GM18502 (cell line): ENCODE data around the gene PAFAH1B1.
"Not testable (repeated sequence)": the region's sequence is repeated elsewhere in the genome, so short reads cannot be mapped to it uniquely, and the experiment has no call there.

Source experiments
- ATAC-seq: cut with Tn5 transposase; IDR thresholded peaks from one replicate; pipeline ENCODE4 v1.9.1; 2021; ENCODE audit warnings: mild to moderate bottlenecking; ENCODE audit not compliant: unreplicated experiment, poor library complexity

The PAFAH1B1 gene

DNA sequence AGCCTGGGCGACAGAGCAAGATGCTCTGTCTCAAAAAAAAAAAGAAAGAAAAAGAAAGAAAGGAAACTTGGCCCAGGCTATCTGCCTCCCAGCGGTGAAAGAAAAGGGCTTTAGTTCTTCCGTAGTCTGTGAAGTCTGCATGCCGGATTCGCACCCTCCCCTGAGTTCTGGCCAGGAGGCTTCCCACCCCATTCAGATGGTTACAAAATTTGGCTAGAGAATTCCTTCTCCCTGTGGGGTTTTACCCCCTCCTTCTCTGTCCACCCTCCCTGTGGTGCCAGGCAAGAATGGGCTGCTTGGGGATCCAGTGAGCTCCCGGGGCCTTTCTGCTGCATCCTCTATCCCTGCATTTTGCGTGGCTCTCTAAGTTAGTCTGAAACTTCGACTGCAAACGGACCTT, 37.8 kb downstream of the PAFAH1B1 start:
- no peak for ATAC-seq

GRCh38 chr17:2634361-2634960, 41.0 kb downstream of the PAFAH1B1 start:
- ATAC-seq: no peak

- ATAC-seq: no peak
These were observed 41.8 kb downstream of the PAFAH1B1 start for GRCh38 chr17:2635241-2635640.

DNA sequence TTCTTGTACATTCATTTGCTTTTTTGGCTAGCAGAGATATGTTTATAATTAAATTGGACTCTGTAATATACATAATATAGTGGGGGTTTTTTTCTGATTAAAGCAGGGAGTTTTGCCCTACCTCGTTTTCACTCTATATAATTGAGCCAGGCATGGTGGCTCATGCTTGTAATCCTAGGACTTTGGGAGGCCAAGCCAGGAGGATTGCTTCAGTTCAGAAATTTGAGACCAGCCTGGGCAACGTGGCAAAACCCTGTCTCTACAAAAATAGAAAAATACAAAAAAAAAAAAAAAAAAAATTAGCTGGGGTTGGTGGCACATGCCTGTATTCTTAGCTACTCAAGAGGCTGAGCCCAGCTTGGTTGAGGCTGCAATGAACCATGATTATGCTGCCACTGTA, 42.2 kb downstream of the PAFAH1B1 start:
- ATAC-seq: no peak

- no peak for ATAC-seq
These were observed 42.9 kb downstream of the PAFAH1B1 start for GRCh38 chr17:2636169-2636930.

- no peak for ATAC-seq
These were observed 44.0 kb downstream of the PAFAH1B1 start for GRCh38 chr17:2637422-2637821.

DNA sequence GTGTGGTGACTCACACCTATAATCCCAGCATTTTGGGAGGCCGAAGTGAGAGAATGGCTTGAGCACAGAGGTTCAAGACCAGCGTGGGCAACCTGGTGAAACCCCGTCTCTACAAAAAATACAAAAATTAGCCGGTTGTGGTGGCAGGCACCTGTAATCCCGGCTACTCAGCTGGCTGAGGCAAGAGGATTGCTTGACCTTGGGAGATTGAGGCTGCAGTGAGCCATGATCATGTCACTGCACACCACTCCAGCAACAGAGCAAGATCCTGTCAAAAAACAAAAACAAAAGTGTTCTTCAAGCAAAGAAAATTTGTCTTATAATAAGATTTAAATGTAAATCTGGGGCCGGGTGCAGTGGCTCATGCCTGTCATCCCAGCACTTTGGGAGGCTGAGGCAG, 51.5 kb downstream of the PAFAH1B1 start:
- no peak for ATAC-seq

DNA sequence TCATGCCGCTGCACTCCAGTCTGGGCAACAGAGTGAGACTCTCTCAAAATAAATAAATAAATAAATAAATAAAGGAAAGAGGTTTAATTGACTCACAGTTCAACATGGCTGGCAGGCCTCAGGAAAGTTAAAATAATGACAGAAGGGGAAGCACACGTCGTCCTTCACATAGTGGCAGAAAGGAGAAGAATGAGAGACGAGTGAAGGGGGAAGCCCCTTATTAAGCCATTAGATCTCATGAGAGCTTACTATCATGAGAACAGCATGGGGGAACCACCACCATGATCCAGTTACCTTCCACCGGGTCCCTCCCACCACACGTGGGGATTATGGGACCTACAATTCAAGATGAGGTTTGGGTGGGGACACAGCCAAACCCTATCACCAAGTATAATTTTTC, 54.5 kb downstream of the PAFAH1B1 start:
- ATAC-seq: no peak

DNA sequence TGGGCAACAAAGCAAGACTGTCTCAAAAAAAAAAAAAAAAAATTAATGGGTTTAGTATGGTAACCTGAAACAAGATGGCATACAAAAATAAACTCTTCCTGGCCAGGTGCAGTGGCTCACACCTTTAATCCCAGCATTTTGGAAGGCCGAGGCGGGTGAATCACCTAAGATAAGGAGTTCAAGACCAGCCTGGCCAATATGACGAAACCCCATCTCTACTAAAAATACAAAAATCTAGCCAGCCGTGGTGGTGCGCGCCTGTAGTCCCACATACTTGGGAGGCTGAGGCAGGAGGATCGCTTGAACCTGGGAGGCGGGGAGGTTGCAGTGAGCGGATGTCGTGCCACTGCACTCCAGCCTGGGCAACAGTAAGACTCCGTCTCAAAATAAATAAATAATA, 55.7 kb downstream of the PAFAH1B1 start:
- ATAC-seq: no peak

DNA sequence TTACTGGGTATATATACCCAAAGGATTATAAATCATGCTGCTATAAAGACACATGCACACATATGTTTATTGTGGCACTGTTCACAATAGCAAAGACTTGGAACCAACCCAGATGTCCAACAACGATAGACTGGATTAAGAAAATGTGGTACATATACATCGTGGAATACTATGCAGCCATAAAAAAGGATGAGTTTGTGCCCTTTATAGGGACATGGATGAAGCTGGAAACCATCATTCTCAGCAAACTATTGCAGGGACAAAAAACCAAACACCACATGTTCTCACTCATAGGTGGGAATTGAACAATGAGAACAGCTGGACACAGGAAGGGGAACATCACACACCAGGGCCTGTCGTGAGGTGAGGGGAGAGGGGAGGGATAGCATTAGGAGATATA, 59.5 kb downstream of the PAFAH1B1 start:
- not testable (repeated sequence) for ATAC-seq

- no peak for ATAC-seq
These were observed 62.1 kb downstream of the PAFAH1B1 start for GRCh38 chr17:2655546-2655945.

DNA sequence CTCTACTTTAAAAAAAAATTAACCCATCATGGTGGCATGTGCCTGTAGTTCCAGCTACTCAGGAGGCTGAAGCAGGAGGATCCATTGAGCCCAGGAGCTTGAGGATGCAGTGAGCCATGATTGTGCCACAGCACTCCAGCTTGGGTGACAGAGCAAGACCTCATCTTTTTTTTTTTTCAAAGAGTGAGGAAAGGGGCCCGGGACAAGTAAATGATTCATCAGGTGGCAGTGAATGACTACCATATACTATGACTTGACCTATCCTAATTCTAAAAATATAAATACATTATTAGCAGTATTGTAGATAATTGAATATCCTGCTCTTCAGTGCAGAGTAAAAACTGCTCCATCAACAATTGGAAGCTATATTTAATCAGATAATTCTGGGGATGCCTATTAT, 62.8 kb downstream of the PAFAH1B1 start:
- no peak for ATAC-seq

GRCh38 chr17:2659337-2659736, 65.9 kb downstream of the PAFAH1B1 start:
- not testable (repeated sequence) for ATAC-seq

DNA sequence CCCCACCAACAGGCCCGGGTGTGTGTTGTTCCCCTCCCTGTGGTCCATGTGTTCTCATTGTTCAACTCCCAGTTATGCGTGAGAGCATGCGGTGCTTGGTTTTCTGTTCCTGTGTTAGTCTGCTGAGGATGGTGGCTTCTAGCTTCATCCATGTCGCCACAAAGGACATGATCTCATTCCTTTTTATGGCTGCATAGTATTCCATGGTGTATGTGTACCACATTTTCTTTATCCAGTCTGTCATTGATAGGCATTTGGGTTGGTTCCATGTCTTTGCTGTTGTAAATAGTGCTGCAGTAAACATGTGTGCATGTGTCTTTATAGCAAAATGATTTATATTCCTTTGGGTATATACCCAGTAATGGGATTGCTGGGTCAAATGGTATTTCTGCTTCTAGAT, 67.0 kb downstream of the PAFAH1B1 start:
- ATAC-seq: not testable (repeated sequence)

DNA sequence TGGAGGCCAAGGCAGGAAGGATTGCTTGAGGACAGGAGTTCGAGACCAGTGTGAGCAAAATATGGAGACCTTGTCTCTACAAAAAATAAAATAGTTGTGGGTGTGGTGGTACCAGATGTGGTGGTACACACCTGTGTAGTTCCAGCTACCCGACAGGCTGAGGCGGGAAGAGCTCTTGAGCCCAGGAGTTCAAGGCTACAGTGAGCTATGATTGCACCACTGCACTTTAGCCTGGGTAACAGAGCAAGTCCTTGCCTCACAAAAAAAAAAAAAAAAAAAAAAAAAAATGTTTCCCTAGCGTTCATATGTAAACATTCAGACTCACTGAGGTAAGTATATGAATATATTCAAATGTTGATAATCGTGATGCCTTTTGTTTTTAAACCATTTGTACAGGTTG, 78.6 kb downstream of the PAFAH1B1 start:
- ATAC-seq: no peak

- ATAC-seq: not testable (repeated sequence)
These were observed 85.8 kb downstream of the PAFAH1B1 start for GRCh38 chr17:2679247-2679646.

DNA sequence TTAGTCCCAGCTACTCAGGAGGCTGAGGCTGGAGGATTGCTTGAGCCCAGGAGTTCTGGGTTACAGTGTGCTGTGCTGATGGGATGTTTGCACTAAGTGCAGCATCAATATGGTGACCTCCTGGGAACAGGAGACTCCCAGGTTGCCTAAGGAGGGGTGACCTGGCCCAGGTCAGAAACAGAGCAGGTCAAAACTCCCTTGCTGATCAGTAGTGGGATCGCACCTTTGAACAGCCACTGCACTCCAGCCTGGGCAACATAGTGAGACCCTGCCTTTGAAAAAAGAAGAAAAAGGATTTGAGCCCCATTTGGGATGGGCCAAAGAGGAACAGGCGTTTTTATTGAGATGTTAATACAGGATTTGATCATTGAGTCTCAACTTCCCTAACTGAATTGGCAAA, 87.5 kb downstream of the PAFAH1B1 start:
- ATAC-seq: no peak

DNA sequence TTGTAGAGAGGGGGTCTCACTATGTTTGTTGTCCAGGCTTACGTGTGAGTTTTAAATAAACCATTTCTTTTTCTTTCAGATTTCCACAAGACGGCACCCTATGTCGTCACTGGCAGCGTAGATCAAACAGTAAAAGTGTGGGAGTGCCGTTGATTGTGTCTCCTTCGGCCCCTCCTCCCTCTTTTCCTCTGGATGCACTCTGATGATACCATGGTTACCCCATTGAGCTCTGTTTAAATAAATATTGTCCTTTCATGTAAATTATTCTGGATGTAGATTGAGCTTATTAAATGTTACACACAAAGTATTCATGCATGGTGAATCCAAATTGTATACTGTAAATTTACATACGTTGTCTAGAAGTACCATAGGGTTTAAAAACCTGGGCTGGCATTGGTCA, 88.2 kb downstream of the PAFAH1B1 start:
- no peak for ATAC-seq

DNA sequence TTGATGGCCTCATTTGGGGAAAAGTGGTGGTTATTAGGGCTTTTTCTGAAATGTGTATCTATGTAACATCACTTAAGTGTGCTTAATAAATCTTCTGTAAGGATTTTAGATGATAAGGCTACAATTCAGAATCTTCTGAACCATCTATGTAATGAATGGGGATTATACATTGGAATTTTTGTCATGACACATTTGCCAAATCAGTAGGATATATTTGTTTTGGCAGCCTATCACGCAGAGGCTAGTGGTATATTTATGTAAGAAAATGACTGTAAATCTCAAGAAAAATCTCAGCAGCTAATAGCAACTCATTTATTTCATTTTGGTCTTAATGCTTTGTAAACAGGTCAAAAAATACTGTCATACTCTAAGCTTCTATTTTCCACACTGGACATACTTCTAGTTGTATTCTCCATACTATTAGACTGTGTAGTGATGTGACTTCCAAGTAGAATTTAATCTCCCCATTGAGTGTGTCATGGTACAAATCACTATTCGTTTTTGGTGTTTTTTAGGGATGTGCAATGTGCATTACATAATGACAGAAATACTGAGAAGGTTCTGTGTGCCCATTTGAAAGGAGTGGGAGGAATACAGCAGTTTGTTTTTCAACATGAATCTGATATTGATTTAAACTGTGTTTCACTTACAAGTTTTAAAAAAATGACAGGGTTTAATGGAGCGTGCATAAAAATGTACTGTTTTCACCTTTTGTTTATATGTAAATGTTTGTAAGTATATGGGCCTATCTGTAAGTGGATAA, 88.9 kb downstream of the PAFAH1B1 start:
- ATAC-seq: no peak

DNA sequence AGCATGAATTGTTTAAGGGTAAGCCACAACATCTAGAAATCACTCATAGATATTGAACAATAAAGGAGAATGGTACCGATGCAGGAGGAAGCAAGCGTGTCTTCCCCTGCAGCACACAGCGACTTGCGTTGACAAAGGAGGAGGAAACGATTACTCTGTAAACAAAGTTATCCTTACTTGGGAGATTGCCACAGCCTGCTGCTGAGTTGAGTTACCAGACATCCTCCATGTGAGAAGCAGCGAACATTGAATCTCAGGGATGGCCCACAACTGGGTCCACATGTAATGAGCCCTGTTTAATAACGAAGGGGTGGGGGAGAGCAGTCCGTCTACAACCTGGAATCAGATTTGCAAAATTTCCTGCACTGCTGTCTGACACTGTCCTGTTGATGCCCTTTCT, 90.5 kb downstream of the PAFAH1B1 start:
- ATAC-seq: no peak

DNA sequence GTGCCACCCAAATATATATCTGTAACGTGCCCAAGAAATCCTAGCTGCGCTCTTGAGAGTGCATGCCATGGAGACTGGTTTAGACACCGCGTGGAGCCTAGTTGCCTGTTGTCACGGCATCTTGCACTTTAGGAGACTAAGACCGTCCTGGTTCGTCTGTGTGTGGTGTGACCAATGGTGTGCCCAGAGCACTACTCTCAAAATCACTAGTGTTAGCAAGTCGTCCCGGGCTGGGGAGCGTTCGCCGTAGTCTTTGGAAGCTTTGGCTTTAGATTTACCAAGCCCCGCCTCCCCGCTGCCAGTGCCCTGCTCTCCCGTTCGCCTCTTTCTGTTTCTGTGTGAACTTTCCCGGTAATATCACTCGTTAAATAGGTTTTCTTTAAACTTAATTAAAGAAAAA, 91.1 kb downstream of the PAFAH1B1 start:
- ATAC-seq: no peak
